H9 (cell line): ENCODE data around the gene HSPB3. TPM values are rescaled to one million over a fixed set of nuclear protein-coding genes. Genes with fewer than 3 reads are reported as not detected.

Experiments
- DNase-seq: peaks from one replicate; pipeline ENCODE4 v3.0.0-alpha.2; 2017
- H2AFZ ChIP-seq: one replicate; pipeline ENCODE4 v1.6.1; 2013; ENCODE audit warnings: mild to moderate bottlenecking, low read length, control low read depth, moderate library complexity
- H2AK5ac ChIP-seq: 2 replicates; pipeline ENCODE4 v1.6.1; 2013; ENCODE audit warnings: low read length, control low read depth, mixed read lengths; ENCODE audit not compliant: insufficient read length
- H2BK120ac ChIP-seq: one replicate; pipeline ENCODE4 v1.6.1; 2013; ENCODE audit warnings: low read depth, mild to moderate bottlenecking, low read length, control low read depth, inconsistent platforms; ENCODE audit not compliant: poor library complexity, severe bottlenecking
- H2BK12ac ChIP-seq: 2 replicates; pipeline ENCODE4 v1.6.1; 2013; ENCODE audit warnings: low read length, control low read depth, mixed read lengths, low read depth; ENCODE audit not compliant: insufficient read length
- H2BK15ac ChIP-seq: 2 replicates; pipeline ENCODE4 v1.6.1; 2013; ENCODE audit warnings: low read depth, low read length, control low read depth
- H2BK20ac ChIP-seq: one replicate; pipeline ENCODE4 v1.6.1; 2013; ENCODE audit warnings: low read depth, mild to moderate bottlenecking, low read length, control low read depth, inconsistent platforms; ENCODE audit not compliant: poor library complexity, severe bottlenecking
- H2BK5ac ChIP-seq: 2 replicates; pipeline ENCODE4 v1.6.1; 2013; ENCODE audit warnings: low read length, control low read depth, mixed read lengths; ENCODE audit not compliant: insufficient read length
- H3K14ac ChIP-seq: 2 replicates; pipeline ENCODE4 v1.6.1; 2013; ENCODE audit warnings: low read length, control low read depth; ENCODE audit not compliant: insufficient read depth
- H3K18ac ChIP-seq: 2 replicates; pipeline ENCODE4 v1.6.1; 2013; ENCODE audit warnings: low read depth, mild to moderate bottlenecking, mixed read lengths, low read length, control low read depth; ENCODE audit not compliant: insufficient read length
- H3K23ac ChIP-seq: 2 replicates; pipeline ENCODE4 v1.6.1; 2013; ENCODE audit warnings: low read length, control low read depth, mixed read lengths, low read depth; ENCODE audit not compliant: insufficient read length
- H3K23me2 ChIP-seq: 2 replicates; pipeline ENCODE4 v1.6.1; 2013; ENCODE audit warnings: low read depth, mild to moderate bottlenecking, mixed read lengths, low read length, control low read depth; ENCODE audit not compliant: insufficient read length, poor library complexity, severe bottlenecking
- H3K27ac ChIP-seq: 2 replicates; pipeline ENCODE4 v1.5.1; 2013; ENCODE audit warnings: low read length, control low read depth, mixed read lengths, low read depth; ENCODE audit not compliant: insufficient read length
- H3K27me3 ChIP-seq: 2 replicates; pipeline ENCODE4 v1.6.1; 2013; ENCODE audit warnings: low read length, control low read depth, inconsistent platforms; ENCODE audit not compliant: insufficient read depth
- H3K4ac ChIP-seq: 2 replicates; pipeline ENCODE4 v1.6.1; 2013; ENCODE audit warnings: low read depth, mild to moderate bottlenecking, control low read depth, inconsistent platforms, low read length, moderate library complexity
- H3K4me1 ChIP-seq: 2 replicates; pipeline ENCODE4 v1.6.1; 2013; ENCODE audit warnings: low read length, control low read depth, inconsistent platforms; ENCODE audit not compliant: insufficient read depth
- H3K4me2 ChIP-seq: 2 replicates; pipeline ENCODE4 v1.6.1; 2013; ENCODE audit warnings: low read length, control low read depth, mixed read lengths; ENCODE audit not compliant: insufficient read length, insufficient read depth
- H3K56ac ChIP-seq: 2 replicates; pipeline ENCODE4 v1.6.1; 2013; ENCODE audit warnings: low read depth, mild to moderate bottlenecking, mixed read lengths, low read length, control low read depth; ENCODE audit not compliant: insufficient read length
- H3K79me1 ChIP-seq: 2 replicates; pipeline ENCODE4 v1.6.1; 2013; ENCODE audit warnings: low read depth, mild to moderate bottlenecking, moderate library complexity, low read length, control low read depth, inconsistent platforms; ENCODE audit not compliant: insufficient read depth, poor library complexity, severe bottlenecking
- H3K79me2 ChIP-seq: 2 replicates; pipeline ENCODE4 v1.6.1; 2013; ENCODE audit warnings: low read length, control low read depth, inconsistent platforms; ENCODE audit not compliant: insufficient read depth
- H3K9ac ChIP-seq: 2 replicates; pipeline ENCODE4 v1.6.1; 2013; ENCODE audit warnings: low read length, control low read depth, mixed read lengths; ENCODE audit not compliant: insufficient read length; ENCODE audit errors: extremely low read depth
- H3K9me3 ChIP-seq: one replicate; pipeline ENCODE4 v1.6.1; 2013; ENCODE audit warnings: low read depth, low read length, inconsistent platforms; ENCODE audit not compliant: control insufficient read depth
- H3T11ph ChIP-seq: one replicate; pipeline ENCODE4 v1.6.1; 2013; ENCODE audit warnings: mild to moderate bottlenecking, low read length, control low read depth, inconsistent platforms
- H4K20me1 ChIP-seq: one replicate; pipeline ENCODE4 v1.6.1; 2013; ENCODE audit not compliant: control insufficient read depth, insufficient read length, insufficient read depth
- H4K5ac ChIP-seq: 2 replicates; pipeline ENCODE4 v1.6.1; 2013; ENCODE audit warnings: low read depth, mild to moderate bottlenecking, mixed read lengths, low read length, control low read depth; ENCODE audit not compliant: insufficient read length
- H4K8ac ChIP-seq: replicated peaks from 2 replicates; pipeline ENCODE4 v1.6.1; 2013; ENCODE audit warnings: low read length, control low read depth, mixed read lengths, low read depth; ENCODE audit not compliant: insufficient read length
- H4K91ac ChIP-seq: 2 replicates; pipeline ENCODE4 v1.6.1; 2013; ENCODE audit warnings: low read depth, mild to moderate bottlenecking, moderate library complexity, mixed read lengths, low read length, control low read depth; ENCODE audit not compliant: insufficient read length
- H3K27ac Mint-ChIP-seq, 3 experiments: 2 replicates in 2 of 3; 3 replicates in 1 of 3; pipeline ENCODE4 v1.8.0; 2020 to 2021; ENCODE audit warnings: mixed read lengths in 3 of 3, mild to moderate bottlenecking in 1 of 3, moderate library complexity in 1 of 3
- H3K27me3 Mint-ChIP-seq: 2 replicates; pipeline ENCODE4 v1.8.0; 2021; ENCODE audit warnings: low read depth, mild to moderate bottlenecking, moderate library complexity, mixed read lengths
- H3K36me3 Mint-ChIP-seq, 3 experiments: 2 replicates in 2 of 3; 3 replicates in 1 of 3; pipeline ENCODE4 v1.8.0; 2020 to 2021; ENCODE audit warnings: low read depth in 3 of 3, mixed read lengths in 3 of 3; ENCODE audit not compliant: insufficient read depth in 1 of 3
- H3K4me1 Mint-ChIP-seq, 2 experiments: 2 replicates each; pipeline ENCODE4 v1.8.0; 2020; ENCODE audit warnings: mixed read lengths in 2 of 2
- H3K4me3 Mint-ChIP-seq, 2 experiments: 2 replicates in 1 of 2; 3 replicates in 1 of 2; pipeline ENCODE4 v1.8.0; 2020 to 2021; ENCODE audit warnings: mild to moderate bottlenecking in 2 of 2, mixed read lengths in 2 of 2, moderate library complexity in 1 of 2
- H3K9me3 Mint-ChIP-seq, 2 experiments: 2 replicates in 1 of 2; 3 replicates in 1 of 2; pipeline ENCODE4 v1.8.0; 2020; ENCODE audit warnings: mild to moderate bottlenecking in 2 of 2, mixed read lengths in 2 of 2, moderate library complexity in 1 of 2
- CTCF ChIP-seq: fragments of 200-600 bp; sonication (generic); conservative IDR thresholded peaks from 3 replicates; pipeline ENCODE4 v1.8.0; 2021; ENCODE audit warnings: antibody characterized with exemption, mild to moderate bottlenecking
- WGBS: extraction: QIAGEN DNeasy Blood & Tissue Kit; methylation state at CpG from one replicate; pipeline ENCODE4 v1.1.7; 2013; ENCODE audit warnings: missing lambda C conversion rate, low lambda C conversion rate, mixed read lengths; ENCODE audit not compliant: insufficient read length; ENCODE audit errors: extremely low coverage; 5-methylcytosine and 5-hydroxymethylcytosine counted together
- total RNA-seq: library from RNA; stranded (reverse); gene quantifications from 2 replicates; pipeline ENCODE4 v1.2.1, GENCODE V29; 2021

Gene HSPB3
- total RNA-seq, 1 experiment from 2014 or later: not detected

DNA sequence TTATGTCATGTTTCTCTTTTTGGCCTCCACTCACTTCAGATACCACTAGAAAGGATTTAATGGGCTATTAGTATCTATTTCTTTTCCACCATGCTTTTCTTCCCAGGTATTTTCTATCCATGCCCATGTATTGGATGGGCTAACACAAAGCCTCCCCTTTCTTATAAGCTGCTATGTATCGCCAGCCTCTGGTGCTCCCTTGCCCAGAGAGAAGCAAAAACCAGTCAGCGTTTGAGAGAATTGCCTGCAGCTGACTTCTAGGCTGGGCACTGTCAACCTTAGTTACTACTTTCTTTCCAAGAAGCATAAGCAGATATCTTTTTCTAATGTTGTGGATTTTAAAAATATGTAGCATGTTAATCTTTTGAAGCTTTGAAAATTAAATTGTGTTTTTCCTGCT lies 30.2 kb upstream of the HSPB3 start:
- Histone ChIP-seq H2BK5ac (no peak overlapping the region), H2AK5ac (no peak overlapping the region), H3K56ac (no peak overlapping the region), H4K8ac (no peak overlapping the region), H2BK120ac (no peak overlapping the region), H3K18ac (no peak overlapping the region), H3K79me1 (no peaks in the 10 kb centered on the region), H2BK12ac (no peak overlapping the region), H4K91ac (no peak overlapping the region), H3K4ac (no peak overlapping the region), H3K9ac (no peak overlapping the region), H3K23me2 (no peaks in the 10 kb centered on the region), H3K27me3 (no peaks in the 10 kb centered on the region), H3K14ac (no peak overlapping the region), H3T11ph (no peak overlapping the region), H3K9me3 (no peaks in the 10 kb centered on the region), H3K23ac (no peak overlapping the region), H2BK20ac (no peak overlapping the region), H3K79me2 (no peaks in the 10 kb centered on the region), H4K5ac (no peak overlapping the region), H3K27ac (no peak overlapping the region), H3K4me1 (no peaks in the 10 kb centered on the region), H2AFZ (no peak overlapping the region), H3K4me2 (no peak overlapping the region), H4K20me1 (no peaks in the 10 kb centered on the region), H2BK15ac (no peak overlapping the region)
- Mint-ChIP-seq H3K27ac (no peak overlapping the region), H3K9me3 (peaks cover 3 to 6% of the 10 kb centered on the region in 2 experiments; a peak in 3 of 5 replicates), H3K4me3 (no peak overlapping the region), H3K36me3 (no peaks in the 10 kb centered on the region), H3K4me1 (no peaks in the 10 kb centered on the region), H3K27me3 (no peaks in the 10 kb centered on the region)
- no peak for DNase-seq
- TF ChIP-seq CTCF: no peak
- WGBS: no CpG with 5 or more reads among the region's 2 CpGs
